LNCaP clone FGC (cell line): ENCODE data around the gene KRTAP4-5.
"Not testable (repeated sequence)": the region's sequence is repeated elsewhere in the genome, so short reads cannot be mapped to it uniquely, and the experiment has no call there.

Experiments used
- DNase-seq: peaks from one replicate; pipeline ENCODE4 v3.0.0-alpha.2; 2011; ENCODE audit warnings: low read depth
- H3K4me3 ChIP-seq: 2 replicates; pipeline ENCODE4 v1.5.1; 2011; ENCODE audit warnings: mild to moderate bottlenecking, low read depth, low read length, control low read depth
- CTCF ChIP-seq: IDR thresholded peaks from 2 replicates; pipeline ENCODE4 v1.5.1; 2012; ENCODE audit warnings: mild to moderate bottlenecking; ENCODE audit not compliant: control insufficient read depth, insufficient read depth; ENCODE audit errors: extremely low read depth

KRTAP4-5 gene

GRCh38 chr17:41147531-41148204 lies 2.0 kb downstream of the KRTAP4-5 start:
- no peak overlapping the region for H3K4me3 ChIP-seq
- no peak for DNase-seq
- TF ChIP-seq CTCF = no peak

GRCh38 chr17:41145261-41145660 lies 4.4 kb downstream of the KRTAP4-5 start:
- no peak for TF ChIP-seq CTCF
- no peak for DNase-seq
- H3K4me3 ChIP-seq = no peak overlapping the region

- no peak for TF ChIP-seq CTCF
- no peak for DNase-seq
- H3K4me3 ChIP-seq = no peak overlapping the region
Measured at GRCh38 chr17:41144846-41145245, 4.8 kb downstream of the KRTAP4-5 start.

DNA sequence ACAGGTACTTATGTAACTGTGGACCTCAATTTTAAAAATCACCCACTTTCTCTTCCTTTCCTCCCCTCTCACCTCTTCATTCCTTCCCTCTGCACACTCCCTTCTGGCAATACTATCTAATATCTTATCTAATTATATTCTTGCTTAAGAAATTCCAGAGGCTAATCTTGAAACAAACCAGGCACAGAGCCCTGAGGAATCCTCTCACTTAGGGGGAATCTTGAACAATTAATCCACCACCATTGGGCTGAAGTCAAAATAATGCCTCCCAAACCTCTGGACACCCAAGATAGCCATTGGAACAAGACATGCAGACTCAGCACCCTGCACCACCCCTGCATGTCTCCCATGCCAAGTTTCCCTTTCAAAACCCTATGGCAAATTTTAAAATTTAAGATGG lies 8.3 kb downstream of the KRTAP4-5 start:
- no peak for TF ChIP-seq CTCF
- DNase-seq = no peak
- no peak overlapping the region for H3K4me3 ChIP-seq

DNA sequence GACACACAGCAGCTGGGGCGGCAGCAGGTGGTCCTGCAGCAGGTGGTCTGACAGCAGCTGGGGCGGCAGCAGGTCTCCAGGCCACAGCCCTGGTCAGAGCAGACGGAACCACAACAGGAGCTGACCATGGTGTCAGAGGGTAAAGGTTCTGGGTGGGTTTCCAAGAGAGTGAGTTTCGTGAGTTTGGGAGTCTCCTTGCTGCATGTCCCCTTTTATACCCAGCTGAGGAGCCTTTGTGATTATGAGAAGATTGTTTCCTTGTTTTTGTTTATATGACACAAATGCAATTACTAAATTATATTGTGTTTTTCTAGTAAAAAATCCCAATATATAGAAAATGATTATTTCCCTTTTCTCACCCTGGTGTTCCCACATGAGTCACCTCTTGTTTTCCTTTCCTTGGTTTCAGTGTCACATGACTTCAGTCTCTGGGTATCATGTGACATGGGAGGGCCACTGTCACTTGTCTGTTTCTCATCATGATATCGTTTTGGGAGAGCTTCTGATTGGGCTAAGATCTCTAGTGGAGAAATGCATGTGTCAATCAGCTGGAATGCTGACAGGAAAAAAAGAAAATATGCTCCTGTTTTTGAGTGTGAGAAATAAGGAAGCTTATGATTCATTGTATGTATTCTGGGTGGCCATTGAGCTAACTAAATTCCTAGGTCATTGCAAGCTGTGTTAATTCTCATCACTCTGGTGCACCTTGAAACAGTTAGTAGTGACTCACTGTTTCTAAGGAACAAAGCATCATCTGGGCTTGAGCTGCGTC lies 9.1 kb downstream of the KRTAP4-5 start, which contains the start of gene KRTAP4-6:
Gene KRTAP4-6 (minus strand): TSS at position 185 of the 772 bp plus-strand sequence. CDS start 57 bp downstream, at position 128.
- no peak for TF ChIP-seq CTCF
- no peak within 1 kb of the TSS for H3K4me3 ChIP-seq
- DNase-seq = no peak

DNA sequence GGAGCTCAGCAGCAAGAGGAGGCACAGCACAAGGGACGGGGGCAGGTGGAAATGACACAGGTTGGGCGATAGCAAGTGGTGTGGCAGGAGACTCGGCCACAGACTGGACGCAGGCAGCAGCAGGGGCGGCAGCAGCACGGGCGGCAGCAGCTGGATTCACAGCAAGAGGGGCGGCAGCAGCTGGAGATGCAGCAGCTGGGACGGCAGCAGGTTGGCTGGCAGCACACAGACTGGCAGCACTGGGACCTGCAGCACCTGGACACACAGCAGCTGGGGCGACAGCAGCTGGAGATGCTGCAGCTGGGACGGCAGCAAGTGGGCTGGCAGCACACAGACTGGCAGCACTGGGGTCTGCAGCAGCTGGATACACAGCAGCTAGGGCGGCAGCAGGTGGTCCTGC lies 9.8 kb downstream of the KRTAP4-5 start:
- not testable (repeated sequence) for DNase-seq, H3K4me3 ChIP-seq

DNA sequence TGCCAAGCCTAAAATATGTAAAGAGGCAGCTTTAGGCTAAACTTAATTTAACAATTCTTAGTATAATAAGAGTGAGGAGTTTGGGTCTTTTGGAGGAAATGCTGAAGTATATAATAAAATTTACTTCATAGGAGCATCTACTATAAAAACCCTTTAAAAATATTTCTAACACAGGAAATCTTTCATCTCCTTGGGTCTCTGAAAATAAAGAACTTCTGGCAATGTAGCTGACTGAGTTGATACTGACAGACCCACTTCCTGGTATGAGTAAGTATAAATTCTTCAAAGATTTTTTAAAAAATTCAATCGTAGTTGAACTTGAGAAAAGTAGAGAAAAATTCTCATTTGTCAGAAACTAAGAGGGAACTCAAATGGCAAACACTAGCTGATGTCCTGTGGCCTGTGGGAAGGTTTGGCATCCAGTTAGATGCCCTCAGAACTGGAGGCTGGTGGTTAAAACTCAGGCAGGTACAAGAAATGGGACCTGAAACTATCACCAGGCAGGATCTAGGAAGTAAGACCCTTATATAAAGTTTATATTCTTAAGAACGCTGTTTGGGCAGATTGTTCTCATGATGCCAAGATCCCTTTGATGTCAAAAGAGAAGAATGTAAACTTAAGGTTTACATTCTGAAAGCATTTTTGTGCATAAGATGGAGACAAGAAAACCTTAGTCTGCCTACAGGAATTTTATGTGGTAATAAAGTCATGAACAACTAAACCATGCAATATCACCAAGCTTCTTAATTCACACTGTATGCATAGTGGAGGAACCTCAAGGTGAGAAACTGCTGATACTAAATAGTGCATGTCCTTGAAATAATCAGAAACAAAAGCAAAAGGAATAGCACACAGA lies 15.5 kb downstream of the KRTAP4-5 start:
- no peak overlapping the region for H3K4me3 ChIP-seq
- no peak for DNase-seq
- no peak for TF ChIP-seq CTCF
